ENCODE results near the gene PDGFC. TPM values are rescaled to one million over a fixed set of nuclear protein-coding genes. Genes with fewer than 3 reads are reported as not detected.
"Not testable (repeated sequence)": the region's sequence is repeated elsewhere in the genome, so short reads cannot be mapped to it uniquely, and the experiment has no call there.

The PDGFC gene
- total and polyA plus RNA-seq, 5 experiments from 2014 or later = not detected

GRCh38 chr4:156873799-156874198 is 97.8 kb downstream of the PDGFC start:
- DNase-seq (no peak), ATAC-seq (no peak)
- POLR2A ChIA-PET = no interaction called here
- no peak overlapping the region for H3K4me3 Mint-ChIP-seq
- H3K4me1 Mint-ChIP-seq = no peaks in the 10 kb centered on the region
- peaks cover 0 to 2% (median 0%) of the 10 kb centered on the region in 9 donors for H3K9me3 Mint-ChIP-seq
- no peak overlapping the region for H3K27ac Mint-ChIP-seq
- H3K36me3 Mint-ChIP-seq = no peaks in the 10 kb centered on the region
- no peaks in the 10 kb centered on the region for H3K27me3 Mint-ChIP-seq

DNA sequence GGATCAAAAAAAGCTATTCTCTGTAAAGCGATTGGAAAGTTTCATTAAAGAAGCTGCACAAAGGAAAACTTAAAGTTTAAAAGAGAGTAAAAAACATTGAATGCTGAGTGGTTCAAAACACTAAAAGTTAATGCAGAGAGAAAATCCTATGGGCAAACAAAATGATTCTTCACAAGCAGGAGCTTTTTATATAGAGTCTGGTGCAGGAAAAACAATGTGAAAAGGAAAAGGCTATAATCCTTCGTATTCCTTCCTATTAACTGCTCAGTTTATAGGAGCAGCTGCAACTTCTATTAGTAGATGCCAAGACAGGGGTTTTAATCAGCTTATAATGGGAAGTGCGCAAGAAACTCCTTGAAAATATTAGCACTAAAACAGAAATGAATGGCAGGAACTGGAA is 100.7 kb downstream of the PDGFC start:
- H3K36me3 Mint-ChIP-seq = no peaks in the 10 kb centered on the region
- H3K9me3 Mint-ChIP-seq = peaks cover 0 to 4% (median 0%) of the 10 kb centered on the region in 9 donors
- H3K4me1 Mint-ChIP-seq = no peaks in the 10 kb centered on the region
- no peak overlapping the region for H3K27ac Mint-ChIP-seq
- POLR2A ChIA-PET = no interaction called here
- no peak overlapping the region for H3K4me3 Mint-ChIP-seq
- H3K27me3 Mint-ChIP-seq = no peaks in the 10 kb centered on the region
- ATAC-seq (no peak), DNase-seq (no peak)

GRCh38 chr4:156870131-156870530 is 101.5 kb downstream of the PDGFC start:
- ATAC-seq = no peak
- POLR2A ChIA-PET = no interaction called here

DNA sequence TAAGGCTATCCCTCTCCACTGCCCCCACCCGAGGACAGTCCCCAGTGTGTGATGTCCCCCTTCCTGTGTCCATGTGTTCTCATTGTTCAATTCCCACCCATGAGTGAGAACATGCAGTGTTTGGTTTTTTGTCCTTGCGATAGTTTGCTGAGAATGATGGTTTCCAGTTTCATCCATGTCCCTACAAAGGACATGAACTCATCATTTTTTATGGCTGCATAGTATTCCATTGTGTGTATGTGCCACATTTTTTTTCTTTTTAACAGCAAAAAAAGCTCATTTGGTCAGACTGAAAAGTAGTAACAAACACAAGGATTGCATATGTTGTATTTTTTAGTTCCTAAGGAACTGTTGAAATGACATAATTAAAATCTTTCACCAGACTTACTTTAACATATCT is 105.5 kb downstream of the PDGFC start:
- H3K27ac Mint-ChIP-seq, H3K4me1 Mint-ChIP-seq, H3K9me3 Mint-ChIP-seq, POLR2A ChIA-PET, ATAC-seq, H3K27me3 Mint-ChIP-seq, DNase-seq, H3K36me3 Mint-ChIP-seq, H3K4me3 Mint-ChIP-seq: not testable (repeated sequence)

More at GRCh38 chr4:156870131-156870530, 101.5 kb downstream of the PDGFC start:
- no peak overlapping the region for H3K27ac Mint-ChIP-seq
- DNase-seq = no peak
- H3K4me1 Mint-ChIP-seq = no peaks in the 10 kb centered on the region
- H3K4me3 Mint-ChIP-seq = no peak overlapping the region
- H3K27me3 Mint-ChIP-seq = no peaks in the 10 kb centered on the region
- peaks cover 0 to 7% (median 2%) of the 10 kb centered on the region in 9 donors for H3K9me3 Mint-ChIP-seq
- no peaks in the 10 kb centered on the region for H3K36me3 Mint-ChIP-seq

DNA sequence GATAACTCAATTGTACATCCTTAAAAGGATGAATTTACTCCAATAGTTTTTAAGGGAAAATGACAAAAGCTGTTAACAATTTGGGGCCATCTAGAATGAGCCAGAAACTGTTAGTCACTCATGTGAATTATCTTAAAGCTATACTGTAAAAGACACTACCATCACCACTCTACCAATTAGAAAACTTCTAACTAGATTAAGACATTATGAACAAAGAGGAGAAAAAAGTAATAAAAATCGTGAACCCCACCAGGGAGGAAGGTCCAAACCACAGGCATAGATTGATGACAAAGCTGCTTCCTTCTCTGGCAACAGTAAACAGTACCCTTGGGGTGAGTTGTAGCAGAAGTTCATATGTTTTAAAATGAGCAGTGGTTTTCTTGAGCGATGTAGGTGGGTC is 106.1 kb downstream of the PDGFC start:
- no peak for DNase-seq
- Mint-ChIP-seq H3K4me1 (no peaks in the 10 kb centered on the region), H3K27me3 (no peaks in the 10 kb centered on the region), H3K27ac (no peak overlapping the region), H3K9me3 (peaks cover 0 to 7% (median 0%) of the 10 kb centered on the region in 9 donors), H3K4me3 (no peak overlapping the region), H3K36me3 (no peaks in the 10 kb centered on the region)
- no peak for ATAC-seq
- POLR2A ChIA-PET = no interaction called here

GRCh38 chr4:156858071-156858470 is 113.5 kb downstream of the PDGFC start:
- Mint-ChIP-seq H3K4me3 (no peak overlapping the region), H3K27ac (no peak overlapping the region), H3K27me3 (no peaks in the 10 kb centered on the region), H3K36me3 (no peaks in the 10 kb centered on the region), H3K4me1 (no peaks in the 10 kb centered on the region), H3K9me3 (peaks cover 0 to 4% (median 0%) of the 10 kb centered on the region in 9 donors)
- no peak for ATAC-seq
- POLR2A ChIA-PET = no interaction called here
- no peak for DNase-seq

DNA sequence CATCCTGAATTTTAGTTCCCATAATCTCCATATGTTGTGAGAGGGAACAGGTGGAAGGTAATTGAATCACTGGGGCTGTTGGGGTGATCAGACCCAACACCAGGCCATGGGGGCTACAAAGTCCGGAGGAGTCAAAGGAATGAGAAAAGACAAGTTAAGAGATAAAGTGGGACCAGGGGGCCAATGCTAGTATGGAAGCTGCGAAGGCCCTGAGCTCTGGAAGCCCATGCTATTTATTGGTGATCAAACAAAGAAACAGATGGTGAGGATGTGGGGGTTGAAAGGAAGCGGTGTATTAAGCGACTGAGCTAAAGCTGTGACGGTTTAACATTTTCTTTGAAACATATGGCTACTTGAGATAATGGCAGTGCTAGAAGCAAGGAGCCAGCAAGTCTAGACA is 132.8 kb downstream of the PDGFC start:
- Mint-ChIP-seq H3K36me3 (peaks cover 0 to 13% (median 0%) of the 10 kb centered on the region in 3 donors), H3K27me3 (no peaks in the 10 kb centered on the region), H3K27ac (no peak overlapping the region), H3K4me3 (no peak overlapping the region), H3K4me1 (no peaks in the 10 kb centered on the region), H3K9me3 (peaks cover 0 to 34% (median 23%) of the 10 kb centered on the region in 9 donors)
- ATAC-seq (no peak), DNase-seq (no peak)
- POLR2A ChIA-PET = no interaction called here

- Mint-ChIP-seq H3K4me3 (no peak overlapping the region), H3K36me3 (peaks cover 0 to 13% (median 0%) of the 10 kb centered on the region in 3 donors), H3K27me3 (no peaks in the 10 kb centered on the region), H3K9me3 (peaks cover 0 to 34% (median 23%) of the 10 kb centered on the region in 9 donors), H3K4me1 (no peaks in the 10 kb centered on the region), H3K27ac (no peak overlapping the region)
- POLR2A ChIA-PET = no interaction called here
- no peak for ATAC-seq
- DNase-seq = no peak
Observed at GRCh38 chr4:156837625-156838345, 133.8 kb downstream of the PDGFC start.

- no peak overlapping the region for H3K27ac Mint-ChIP-seq
- POLR2A ChIA-PET = no interaction called here
- ATAC-seq = no peak
Observed at GRCh38 chr4:156832886-156833285, 138.7 kb downstream of the PDGFC start.

DNA sequence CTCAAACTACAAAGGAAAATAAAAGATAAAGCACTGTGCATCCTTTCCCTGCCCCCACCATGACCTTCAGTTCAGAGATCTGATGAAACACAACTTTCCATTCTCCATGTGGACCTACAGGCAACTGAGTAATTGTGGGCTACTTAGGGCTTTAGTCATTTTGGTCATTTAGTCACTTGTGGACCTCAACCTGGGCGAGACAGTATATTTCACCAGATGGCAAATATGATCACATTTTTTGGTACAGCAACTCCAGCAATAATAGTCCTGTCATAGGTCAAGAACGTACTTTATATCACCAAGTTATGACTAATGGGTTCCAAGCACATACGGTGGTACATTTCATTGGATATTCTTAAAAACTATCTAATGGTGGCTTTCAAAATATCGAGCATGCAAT is 141.2 kb downstream of the PDGFC start:
- no peaks in the 10 kb centered on the region for H3K4me1 Mint-ChIP-seq
- DNase-seq = no peak
- no peak for ATAC-seq
- no peaks in the 10 kb centered on the region for H3K27me3 Mint-ChIP-seq
- no peak overlapping the region for H3K27ac Mint-ChIP-seq
- H3K36me3 Mint-ChIP-seq = no peaks in the 10 kb centered on the region
- H3K4me3 Mint-ChIP-seq = no peak overlapping the region
- POLR2A ChIA-PET = no interaction called here
- H3K9me3 Mint-ChIP-seq = peaks cover 0 to 12% (median 0%) of the 10 kb centered on the region in 9 donors

More at GRCh38 chr4:156832886-156833285, 138.7 kb downstream of the PDGFC start:
- peaks cover 0 to 12% (median 6%) of the 10 kb centered on the region in 9 donors for H3K9me3 Mint-ChIP-seq
- no peaks in the 10 kb centered on the region for H3K4me1 Mint-ChIP-seq
- no peaks in the 10 kb centered on the region for H3K27me3 Mint-ChIP-seq
- H3K4me3 Mint-ChIP-seq = no peak overlapping the region
- no peaks in the 10 kb centered on the region for H3K36me3 Mint-ChIP-seq
- DNase-seq = no peak

GRCh38 chr4:156829201-156829873 is 142.3 kb downstream of the PDGFC start:
- POLR2A ChIA-PET = no interaction called here
- no peak for DNase-seq
- no peak overlapping the region for H3K27ac Mint-ChIP-seq
- H3K9me3 Mint-ChIP-seq = peaks cover 0 to 9% (median 0%) of the 10 kb centered on the region in 9 donors
- no peaks in the 10 kb centered on the region for H3K36me3 Mint-ChIP-seq
- no peak overlapping the region for H3K4me3 Mint-ChIP-seq
- ATAC-seq = no peak
- no peaks in the 10 kb centered on the region for H3K27me3 Mint-ChIP-seq
- H3K4me1 Mint-ChIP-seq = no peaks in the 10 kb centered on the region

DNA sequence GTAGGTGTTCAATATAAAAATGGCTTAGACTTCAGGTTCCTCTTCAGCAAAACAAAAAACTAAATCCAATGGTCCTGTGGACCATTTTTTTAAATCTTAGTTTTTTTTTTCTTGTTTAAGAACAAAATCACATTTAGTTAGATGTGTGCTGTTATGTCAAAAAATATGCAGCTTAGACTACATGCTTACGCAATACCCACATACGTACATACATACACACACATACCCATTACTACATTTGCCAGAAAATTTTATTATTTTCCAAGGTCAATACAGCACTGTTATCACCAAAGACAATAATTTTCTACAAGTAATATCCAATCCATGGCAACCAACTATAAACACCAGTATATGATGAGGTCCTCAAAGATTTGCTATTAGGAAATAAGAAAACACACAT is 144.1 kb downstream of the PDGFC start:
- DNase-seq = no peak
- H3K27me3 Mint-ChIP-seq = no peaks in the 10 kb centered on the region
- ATAC-seq = no peak

GRCh38 chr4:156825074-156825473 is 146.5 kb downstream of the PDGFC start:
- H3K9me3 Mint-ChIP-seq = peaks cover 0 to 10% (median 0%) of the 10 kb centered on the region in 9 donors
- H3K27me3 Mint-ChIP-seq = no peaks in the 10 kb centered on the region
- ATAC-seq (no peak), DNase-seq (no peak)
- POLR2A ChIA-PET = no interaction called here
- no peaks in the 10 kb centered on the region for H3K4me1 Mint-ChIP-seq
- no peak overlapping the region for H3K4me3 Mint-ChIP-seq
- H3K27ac Mint-ChIP-seq = no peak overlapping the region
- no peaks in the 10 kb centered on the region for H3K36me3 Mint-ChIP-seq

More for the DNA sequence above, 144.1 kb downstream of the PDGFC start:
- Mint-ChIP-seq H3K36me3 (no peaks in the 10 kb centered on the region), H3K9me3 (peaks cover 0 to 5% (median 1%) of the 10 kb centered on the region in 9 donors), H3K4me3 (no peak overlapping the region), H3K27ac (no peak overlapping the region), H3K4me1 (no peaks in the 10 kb centered on the region)
- POLR2A ChIA-PET = no interaction called here
